K562 treated with DMSO at 1 percent for 24 hours (cell line): Measurements from ENCODE around the gene TCF12. TPM values are rescaled to one million over a fixed set of nuclear protein-coding genes. Genes with fewer than 3 reads are reported as not detected.

ENCODE experiments used
- total RNA-seq: library from RNA; unstranded; fragments of 300-600 nt; gene quantifications from 2 replicates; pipeline ENCODE4 v1.2.3, GENCODE V29; 2022; ENCODE audit warnings: low read depth; ENCODE audit not compliant: insufficient read depth

TCF12 gene
- 26.0 and 28.4 TPM in 2 replicates for total RNA-seq

DNA sequence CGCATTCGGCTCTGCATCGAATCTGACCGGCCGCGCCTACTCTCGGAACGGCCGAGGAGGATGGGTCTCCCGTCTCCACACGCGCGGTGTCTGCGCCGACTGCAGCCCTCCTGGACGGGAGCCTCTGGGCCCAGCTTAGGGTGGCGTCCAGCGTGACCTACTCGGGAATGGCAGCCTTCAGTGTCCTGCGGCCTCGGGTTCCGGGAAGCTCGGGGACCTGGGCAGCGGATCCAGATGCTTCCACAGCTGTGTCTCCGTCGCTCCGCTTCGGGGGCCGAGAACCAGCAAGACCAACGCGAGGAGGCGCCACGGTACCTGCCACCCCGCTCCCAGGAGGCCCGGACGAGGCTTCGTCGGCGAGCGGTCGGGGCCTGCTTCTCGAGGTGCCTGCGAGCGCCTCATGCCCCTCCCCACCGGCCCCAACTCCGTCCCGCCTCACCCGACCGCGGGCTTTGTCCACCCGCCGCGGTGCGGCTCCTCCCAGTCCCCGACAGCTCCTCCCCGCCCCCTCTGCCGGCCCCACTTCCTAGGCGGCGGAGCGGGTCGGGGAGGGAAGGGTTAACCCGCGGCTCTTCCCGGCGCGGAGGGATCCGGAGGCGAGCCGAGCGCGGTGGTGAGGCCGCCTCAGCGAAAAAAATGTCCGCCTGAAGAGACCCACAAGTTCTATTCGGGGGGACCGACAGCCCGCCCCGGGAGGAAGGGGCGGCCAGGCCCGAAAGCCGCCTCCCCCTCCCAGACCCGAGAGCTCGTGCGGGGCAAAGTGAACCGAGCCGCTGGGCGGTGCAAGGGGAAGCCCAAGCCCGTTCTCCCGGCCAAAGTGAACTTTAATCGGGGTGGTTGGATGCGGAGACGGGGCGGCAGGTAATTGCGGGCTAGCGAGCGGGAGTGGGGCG, at the start of gene TCF12:
TSS of gene TCF12 (plus strand) at position 599 of the 893 bp plus-strand sequence. CDS start 1,270 bp downstream, outside the sequence.

Other genes starting within 250 kb of the TCF12 start
- gene ZNF280D, start 185.1 kb upstream of the TCF12 start, total RNA-seq, result 6.0 and 8.4 TPM in 2 replicates